ENCODE measurements around the gene URGCP.

GRCh38 chr7:43873300-43873699 lies 33.1 kb downstream of the URGCP start:
- no peak for TF ChIP-seq CTCF (IDR thresholded peaks at IDR 0.05 in 4 of 5, conservative IDR thresholded peaks at IDR 0.05 in 1 of 5)
- no peak for TF ChIP-seq POLR2A (IDR thresholded peaks at IDR 0.05)

Measured in gastrocnemius medialis (tissue), 4 donors.